Sigmoid colon (tissue), 4 donors: ENCODE data around the gene SPTBN1.

Source experiments
- CTCF ChIP-seq, 4 experiments: fragments of 450-650 bp in 3 of 4; fragments of 200-600 bp in 1 of 4; IDR thresholded peaks; one replicate each; pipeline ENCODE4 v1.5.1; 2016 to 2019; ENCODE audit warnings: antibody characterized with exemption in 4 of 4, mild to moderate bottlenecking in 3 of 4, moderate library complexity in 2 of 4
- POLR2A ChIP-seq, 2 donors: fragments of 450-650 bp; IDR thresholded peaks; one replicate each; pipeline ENCODE4 v1.6.1; 2016; ENCODE audit warnings: antibody characterized with exemption in 2 of 2, mild to moderate bottlenecking in 2 of 2, moderate library complexity in 2 of 2
- POLR2AphosphoS5 ChIP-seq, 4 donors: sonication (generic); formaldehyde crosslinking; IDR thresholded peaks; one replicate each; pipeline ENCODE4 v1.6.1; 2017; ENCODE audit warnings: antibody characterized with exemption in 4 of 4

GRCh38 chr2:54704688-54705605, 248.8 kb downstream of the SPTBN1 start:
- TF ChIP-seq POLR2A (IDR thresholded peaks at IDR 0.05) = no peak
- TF ChIP-seq CTCF (IDR thresholded peaks at IDR 0.05) = peak in 3 of 4 experiments; percentile 33 to 62 (median 48)
- no peak for TF ChIP-seq POLR2AphosphoS5 (IDR thresholded peaks at IDR 0.05)
